ENCODE data around the gene FBXO24. TPM values are rescaled to one million over a fixed set of nuclear protein-coding genes. Genes with fewer than 3 reads are reported as not detected.

Gene FBXO24
- total and polyA plus RNA-seq, 2 of the 8 experiments (the other 6 are each of a cell fraction or from before 2014, with no cell fraction given): 0.35 to 0.57 TPM

- ChIA-PET POLR2A (ENCODE audit: partially characterized antibody) (interaction anchor here (1.0 kb wide), 1 partner anchor 46 kb away, joined by 3 read pairs; no protein-coding TSS in a partner anchor), CTCF (ENCODE audit: partially characterized antibody) (interaction anchor here (0.6 to 26.5 kb wide), 3 partner anchors 17 to 187 kb away, joined by 3 to 341 read pairs (median 5); no protein-coding TSS in a partner anchor)
- Histone ChIP-seq H3K18ac (ENCODE audit: extremely low read depth, low read length) (no peak overlapping the region; the same call in 1 of the 2 replicates), H2BK120ac (replicated peaks; ENCODE audit: low read depth, low read length) (no peak overlapping the region), H2AK5ac (ENCODE audit: low read depth, low read length) (no peak overlapping the region), H3K23ac (ENCODE audit: insufficient read length) (no peak overlapping the region), H4K91ac (replicated peaks; ENCODE audit: insufficient read length, low read length) (no peak overlapping the region), H2BK12ac (ENCODE audit: low read depth, low read length) (no peak overlapping the region), H3K36me3 (ENCODE audit: control insufficient read depth in 2 of 4, insufficient read depth in 4 of 4, low read length in 3 of 4) (no peaks in the 10 kb centered on the region), H3K23me2 (ENCODE audit: low read depth, low read length) (peaks cover 7% of the 10 kb centered on the region), H4K20me1 (replicated peaks in 1 of 2; ENCODE audit: control insufficient read depth in 1 of 2, insufficient read depth in 2 of 2, low read length in 2 of 2) (no peaks in the 10 kb centered on the region), H3K27ac (ENCODE audit: low read depth, low read length) (no peak overlapping the region), H3K79me2 (ENCODE audit: control insufficient read depth in 1 of 2, insufficient read depth in 2 of 2, low read length in 2 of 2) (peaks cover 0 to 13% of the 10 kb centered on the region in 2 experiments; a peak in 2 of 4 replicates), H2BK15ac (ENCODE audit: low read length) (no peak overlapping the region), H3K4me3 (ENCODE audit: extremely low read depth in 1 of 4, insufficient read depth in 2 of 4, low read depth in 3 of 4, low read length in 4 of 4) (peak overlapping the region; percentile 41 to 60 (median 50); a peak in 7 of 8 replicates), H2BK5ac (ENCODE audit: low read depth, low read length) (no peak overlapping the region), H4K5ac (ENCODE audit: insufficient read length, low read depth, low read length) (no peak overlapping the region), H2BK20ac (ENCODE audit: low read length) (no peak overlapping the region), H3K4ac (replicated peaks; ENCODE audit: insufficient read length, low read depth, low read length) (no peak overlapping the region), H3K4me2 (ENCODE audit: insufficient read depth in 1 of 2, low read depth in 2 of 2, low read length in 2 of 2) (peak overlapping the region; percentile 60 to 92), H3K79me1 (ENCODE audit: low read depth, low read length) (no peaks in the 10 kb centered on the region), H3K4me1 (replicated peaks in 1 of 4; ENCODE audit: control insufficient read depth in 3 of 4, insufficient read depth in 4 of 4, low read length in 3 of 4) (peaks cover 3 to 19% (median 13%) of the 10 kb centered on the region in 4 experiments; a peak in 4 of 7 replicates), H3K9ac (replicated peaks in 1 of 4; ENCODE audit: extremely low read depth in 1 of 4, low read depth in 3 of 4, low read length in 3 of 4) (peak overlapping the region in 1 of 4 experiments; percentile 6; a peak in 1 of 7 replicates), H3K14ac (ENCODE audit: insufficient read length) (no peak overlapping the region), H3K27me3 (replicated peaks in 1 of 4; ENCODE audit: control insufficient read depth in 3 of 4, extremely low read depth in 1 of 4, insufficient read depth in 3 of 4, low read length in 3 of 4) (peaks cover 0 to 3% (median 2%) of the 10 kb centered on the region in 4 experiments; a peak in 3 of 7 replicates), H4K8ac (ENCODE audit: extremely low read depth, insufficient read depth, low read length) (no peak overlapping the region), H2AFZ (ENCODE audit: low read length) (peak overlapping the region; percentile 77; the same call in 1 of the 2 replicates), H3K9me3 (ENCODE audit: insufficient read depth in 2 of 2, low read depth in 1 of 2, low read length in 1 of 2) (no peaks in the 10 kb centered on the region), H3K56ac (replicated peaks; ENCODE audit: insufficient read length, low read depth, low read length) (no peak overlapping the region)
- 16% methylated on average over 8 of the region's 8 CpGs; no CpG with 5 or more reads in 1 of the 2 experiments for WGBS, 2 experiments (ENCODE audit: extremely low coverage in 1 of 2, insufficient coverage in 1 of 2, insufficient read length in 1 of 2, insufficient replicate concordance in 2 of 2, low coverage in 1 of 2, low lambda C conversion rate in 2 of 2, missing lambda C conversion rate in 1 of 2)
- DNase-seq (ENCODE audit: low read depth in 1 of 2, low spot score in 2 of 2) (no peak), FAIRE-seq (no peak)
- TF ChIP-seq SP4 (IDR thresholded peaks at IDR 0.05; ENCODE audit: low read length) (no peak), RBBP5 (IDR thresholded peaks at IDR 0.05; ENCODE audit: borderline replicate concordance, low read depth, low read length) (no peak), NRF1 (IDR thresholded peaks at IDR 0.05; ENCODE audit: low read depth, low read length) (no peak), MAX (IDR thresholded peaks at IDR 0.05) (no peak), MAFK (IDR thresholded peaks at IDR 0.05; ENCODE audit: low read depth, low read length) (no peak), KDM1A (IDR thresholded peaks at IDR 0.05; ENCODE audit: borderline replicate concordance, low read length) (no peak), HDAC6 (IDR thresholded peaks at IDR 0.05; ENCODE audit: low read depth, low read length) (no peak), CEBPB (IDR thresholded peaks at IDR 0.05; ENCODE audit: low read depth, low read length) (no peak), RFX5 (IDR thresholded peaks at IDR 0.05; ENCODE audit: borderline replicate concordance, low read depth, low read length) (no peak), USF2 (IDR thresholded peaks at IDR 0.05; ENCODE audit: low read length) (no peak), SAP30 (IDR thresholded peaks at IDR 0.05; ENCODE audit: insufficient read depth, insufficient replicate concordance, low read length) (no peak), POU5F1 (IDR thresholded peaks at IDR 0.05; ENCODE audit: low read depth, low read length) (no peak), NANOG (IDR thresholded peaks at IDR 0.05; ENCODE audit: insufficient read depth, low read depth, low read length, poor library complexity, severe bottlenecking) (no peak)
Measured at GRCh38 chr7:100538348-100538653, 47.8 kb upstream of the FBXO24 start.

Measured in H1 (cell line).